Omental fat pad (tissue), 4 donors: Measurements from ENCODE around the gene NFIA. TPM values are rescaled to one million over a fixed set of nuclear protein-coding genes. Genes with fewer than 3 reads are reported as not detected.

Source experiments
- ATAC-seq: fragments of 150-250 bp; one replicate; pipeline ENCODE4 v1.9.1; 2016; ENCODE audit warnings: mild to moderate bottlenecking, moderate library complexity; ENCODE audit not compliant: low FRiP score
- DNase-seq: peaks from one replicate; pipeline ENCODE4 v3.0.0-alpha.2; 2019; ENCODE audit warnings: low spot score
- CTCF ChIP-seq, 3 donors: fragments of 450-650 bp; IDR thresholded peaks; one replicate each; pipeline ENCODE4 v1.5.1; 2016 to 2017; ENCODE audit warnings: antibody characterized with exemption in 3 of 3, mild to moderate bottlenecking in 3 of 3, moderate library complexity in 2 of 3
- total RNA-seq, 4 donors: library from RNA; depleted of rRNA; stranded (reverse); fragments of >200 nt; gene quantifications; one replicate each; pipeline ENCODE4 v1.1.0, GENCODE V29; 2016

The NFIA gene
- total RNA-seq, 4 donors from 2014 or later: 61.1 to 159 (median 77.5) TPM

DNA sequence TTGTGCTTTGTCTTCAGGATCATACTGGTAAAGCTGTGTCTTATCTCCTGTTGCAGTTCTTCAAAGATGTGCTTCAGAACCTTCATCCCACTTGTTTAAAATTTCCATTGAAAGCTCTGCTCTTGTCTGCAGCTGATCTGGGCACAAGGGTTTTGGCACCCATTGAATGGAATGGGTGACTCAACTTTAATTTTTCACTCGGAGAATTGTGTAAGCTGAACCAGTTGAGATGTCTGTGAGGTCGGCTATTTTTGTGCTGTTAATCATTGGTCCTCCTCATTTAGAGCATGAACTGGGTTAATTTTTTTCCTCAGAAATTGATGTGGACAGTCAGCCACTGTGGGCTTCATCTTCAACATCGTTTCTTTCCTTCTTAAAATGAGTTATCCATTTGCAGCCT is 390.5 kb downstream of the NFIA start:
- TF ChIP-seq CTCF (IDR thresholded peaks at IDR 0.05): no peak
- ATAC-seq (peak; percentile 77), DNase-seq (no peak)

DNA sequence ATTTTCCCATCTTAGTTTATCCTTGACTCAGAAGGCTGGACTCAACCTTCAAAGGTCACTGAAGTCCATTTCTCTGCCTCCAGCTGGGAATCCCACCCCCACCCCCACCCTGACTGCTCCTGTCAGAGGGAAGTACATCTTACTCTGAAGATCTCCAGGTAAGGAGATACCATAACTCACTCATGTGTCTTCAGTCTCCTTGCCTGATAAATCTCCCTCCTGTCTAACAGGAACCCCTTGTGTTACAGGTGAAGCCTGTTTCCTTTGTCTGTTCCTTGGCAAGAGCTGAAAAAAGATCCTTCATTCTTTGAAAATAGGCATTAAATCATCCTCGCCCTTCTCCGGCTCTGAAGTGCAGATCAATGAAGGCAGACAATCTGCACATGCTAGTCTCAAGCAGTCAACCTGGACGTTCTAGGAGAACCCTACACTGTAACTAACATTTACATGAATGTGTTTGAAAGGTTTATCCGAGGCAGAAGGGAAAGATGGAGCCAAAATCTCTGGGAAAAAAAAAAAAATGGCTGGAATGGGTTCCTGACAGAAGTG is 392.0 kb downstream of the NFIA start:
- no peak for DNase-seq
- no peak for TF ChIP-seq CTCF (IDR thresholded peaks at IDR 0.05)
- no peak for ATAC-seq

- no peak for ATAC-seq
These were observed 392.6 kb downstream of the NFIA start for GRCh38 chr1:61474963-61475362.

GRCh38 chr1:61477301-61477700 is 394.9 kb downstream of the NFIA start:
- no peak for TF ChIP-seq CTCF (IDR thresholded peaks at IDR 0.05)
- no peak for DNase-seq
- no peak for ATAC-seq

More at GRCh38 chr1:61474963-61475362, 392.6 kb downstream of the NFIA start:
- DNase-seq: no peak
- TF ChIP-seq CTCF (IDR thresholded peaks at IDR 0.05): no peak

DNA sequence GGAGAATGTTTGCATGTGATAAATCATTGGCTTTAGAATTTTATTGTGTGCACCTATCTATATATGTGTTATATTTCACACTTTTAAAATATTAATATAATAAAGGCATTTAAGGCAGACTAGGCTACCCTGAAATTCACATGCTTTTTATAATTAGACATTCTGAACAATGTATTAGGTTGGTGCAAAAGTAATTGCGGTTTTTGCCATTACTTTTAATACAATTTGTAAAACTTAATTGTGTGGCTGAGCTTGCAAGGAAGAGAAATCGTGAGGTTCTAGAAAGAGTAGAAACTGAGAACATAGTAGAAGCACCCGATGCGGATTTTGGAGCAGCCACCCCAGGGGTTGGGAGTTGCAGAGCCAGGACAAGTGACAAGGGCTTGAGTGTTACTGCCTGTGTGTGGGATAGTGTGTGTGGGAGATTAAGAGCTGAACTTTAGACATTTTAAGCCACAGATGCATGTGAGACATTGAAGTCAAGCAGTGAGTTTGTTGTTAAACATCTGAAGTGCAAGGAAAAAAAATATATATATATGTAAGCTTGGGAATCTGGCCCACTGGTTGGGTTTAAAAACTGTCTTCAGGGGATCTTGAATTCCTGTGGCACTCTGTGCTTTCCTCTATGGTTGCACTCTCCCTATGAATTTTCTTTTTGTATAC is 398.0 kb downstream of the NFIA start:
- DNase-seq (no peak), ATAC-seq (no peak)
- TF ChIP-seq CTCF (IDR thresholded peaks at IDR 0.05): no peak

- DNase-seq (no peak), ATAC-seq (peak; percentile 84)
- no peak for TF ChIP-seq CTCF (IDR thresholded peaks at IDR 0.05)
These were observed 399.0 kb downstream of the NFIA start for GRCh38 chr1:61481315-61481715.

DNA sequence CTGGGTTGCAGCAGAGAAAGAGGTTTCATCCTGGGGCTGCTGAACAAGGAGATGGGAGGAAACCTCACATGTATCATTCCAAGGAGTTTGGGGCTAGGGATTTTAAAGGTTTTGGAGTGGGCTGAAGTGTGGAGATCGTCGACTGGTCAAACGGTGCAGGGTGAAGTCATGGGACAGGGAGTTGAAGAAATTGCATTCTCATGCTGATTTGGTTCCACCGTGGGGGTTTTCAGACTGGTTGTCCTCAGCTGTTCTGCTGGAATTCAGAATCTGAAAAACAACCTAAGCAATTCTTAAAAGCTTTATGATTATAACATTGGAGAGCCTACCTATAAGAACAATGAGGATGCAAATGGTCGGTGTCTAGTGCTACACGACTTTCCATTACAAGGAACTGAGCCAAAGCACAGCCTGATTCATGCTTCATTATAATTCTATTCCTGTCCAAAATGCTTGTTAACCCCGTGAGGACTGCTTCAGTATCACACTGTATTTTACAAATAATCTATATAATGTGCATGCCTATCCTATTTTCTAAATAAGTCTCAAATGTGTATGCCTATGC is 399.9 kb downstream of the NFIA start:
- TF ChIP-seq CTCF (IDR thresholded peaks at IDR 0.05): no peak
- DNase-seq (no peak), ATAC-seq (no peak)
